ENCODE measurements around the gene CRABP2. TPM values are rescaled to one million over a fixed set of nuclear protein-coding genes. Genes with fewer than 3 reads are reported as not detected.

Gene CRABP2
- total RNA-seq, 1 donor from 2014 or later, result 110 TPM

DNA sequence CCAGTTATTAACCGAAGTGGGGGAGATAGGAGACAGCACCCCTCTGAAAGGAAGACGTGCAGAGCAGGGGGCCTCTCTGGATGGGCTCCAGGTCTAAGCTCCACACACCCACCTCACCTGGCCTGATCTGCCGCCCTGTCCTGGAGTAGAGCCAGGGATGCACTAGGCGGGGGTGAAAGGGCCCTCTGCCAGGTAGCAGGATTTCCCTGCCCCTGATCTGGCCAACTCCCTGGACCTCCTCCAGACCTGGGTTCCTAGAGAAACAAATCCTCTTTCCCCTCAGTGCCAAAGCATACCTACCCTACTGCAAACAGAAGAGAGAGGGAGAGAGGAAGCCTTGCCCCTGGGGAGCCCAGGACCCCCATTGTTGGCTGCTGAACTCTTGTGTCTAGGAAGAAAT, 2.0 kb downstream of the CRABP2 start:
- peaks cover 41% of the 10 kb centered on the region for H3K4me1 Mint-ChIP-seq
- Histone ChIP-seq H3F3A (ENCODE audit: low read depth) (peaks cover 50% of the 10 kb centered on the region), H3K4me2 (peak overlapping the region; percentile 96), H3K9ac (no peak overlapping the region), H2AFZ (replicated peaks) (no peak overlapping the region), H3K4me3 (peak overlapping the region; percentile 61), H3K36me3 (no peaks in the 10 kb centered on the region), H3K4me1 (peaks cover 42% of the 10 kb centered on the region), H3K79me2 (ENCODE audit: low read depth) (peaks cover 35% of the 10 kb centered on the region), H3K27me3 (peaks cover 16% of the 10 kb centered on the region), H3K9me3 (ENCODE audit: low read depth) (no peaks in the 10 kb centered on the region), H3K27ac (no peak overlapping the region), H4K20me1 (ENCODE audit: low read depth) (peaks cover 39% of the 10 kb centered on the region)
- H3K9me3 Mint-ChIP-seq, result peaks cover 4% of the 10 kb centered on the region
- TF ChIP-seq, protein P1, sequence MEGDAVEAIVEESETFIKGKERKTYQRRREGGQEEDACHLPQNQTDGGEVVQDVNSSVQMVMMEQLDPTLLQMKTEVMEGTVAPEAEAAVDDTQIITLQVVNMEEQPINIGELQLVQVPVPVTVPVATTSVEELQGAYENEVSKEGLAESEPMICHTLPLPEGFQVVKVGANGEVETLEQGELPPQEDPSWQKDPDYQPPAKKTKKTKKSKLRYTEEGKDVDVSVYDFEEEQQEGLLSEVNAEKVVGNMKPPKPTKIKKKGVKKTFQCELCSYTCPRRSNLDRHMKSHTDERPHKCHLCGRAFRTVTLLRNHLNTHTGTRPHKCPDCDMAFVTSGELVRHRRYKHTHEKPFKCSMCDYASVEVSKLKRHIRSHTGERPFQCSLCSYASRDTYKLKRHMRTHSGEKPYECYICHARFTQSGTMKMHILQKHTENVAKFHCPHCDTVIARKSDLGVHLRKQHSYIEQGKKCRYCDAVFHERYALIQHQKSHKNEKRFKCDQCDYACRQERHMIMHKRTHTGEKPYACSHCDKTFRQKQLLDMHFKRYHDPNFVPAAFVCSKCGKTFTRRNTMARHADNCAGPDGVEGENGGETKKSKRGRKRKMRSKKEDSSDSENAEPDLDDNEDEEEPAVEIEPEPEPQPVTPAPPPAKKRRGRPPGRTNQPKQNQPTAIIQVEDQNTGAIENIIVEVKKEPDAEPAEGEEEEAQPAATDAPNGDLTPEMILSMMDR (IDR thresholded peaks at IDR 0.05), result no peak
- TF ChIP-seq EZH2 (IDR thresholded peaks at IDR 0.05) (no peak), EZH2phosphoT487 (IDR thresholded peaks at IDR 0.05) (no peak)
- H3K4me3 Mint-ChIP-seq, result peak overlapping the region; percentile 87
- no peak overlapping the region for H3K27ac Mint-ChIP-seq
- H3K36me3 Mint-ChIP-seq, result peaks cover 15% of the 10 kb centered on the region
- DNase-seq (ENCODE audit: low spot score), result no peak
- peaks cover 10% of the 10 kb centered on the region for H3K27me3 Mint-ChIP-seq (ENCODE audit: insufficient read depth, low read depth)

DNA sequence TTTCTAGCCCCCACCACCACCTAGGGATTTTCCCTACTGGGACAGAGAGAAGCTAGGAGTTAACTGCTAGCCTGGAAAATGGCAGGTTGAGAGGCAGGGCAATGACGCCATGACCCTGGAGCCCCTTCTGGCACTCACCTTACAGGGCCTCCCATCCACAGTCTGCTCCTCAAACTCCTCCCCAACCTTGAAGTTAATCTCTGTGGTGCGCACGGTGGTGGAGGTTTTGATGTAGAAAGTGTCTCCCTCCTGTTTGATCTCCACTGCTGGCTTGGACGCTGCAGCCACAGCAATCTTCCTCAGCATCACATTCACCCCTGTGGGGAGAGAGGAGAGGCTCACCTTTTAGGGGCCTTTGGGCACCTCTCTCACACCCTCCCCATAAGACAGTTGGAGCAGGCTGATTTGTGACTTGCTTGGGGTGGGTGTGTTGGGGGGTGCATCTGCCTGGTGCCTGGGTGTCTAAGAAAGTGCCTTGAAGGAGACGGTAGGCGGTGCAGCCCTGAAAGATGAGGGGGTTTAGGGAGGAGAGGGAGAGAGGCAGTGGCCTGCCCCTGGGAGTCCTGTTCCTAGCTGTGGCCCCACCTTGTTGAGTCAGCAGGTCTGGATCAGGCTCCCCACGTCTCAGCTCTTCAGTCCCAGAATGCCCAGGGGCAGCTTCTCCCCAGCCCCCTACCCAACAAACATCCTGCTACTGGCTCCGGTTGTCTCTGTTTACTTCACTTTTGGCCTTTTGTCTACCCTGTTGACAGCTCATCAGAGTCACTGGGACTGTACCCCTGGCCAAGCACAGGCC, 4.4 kb downstream of the CRABP2 start:
- Mint-ChIP-seq H3K9me3 (peaks cover 4% of the 10 kb centered on the region), H3K27me3 (ENCODE audit: insufficient read depth, low read depth) (peaks cover 10% of the 10 kb centered on the region), H3K36me3 (peaks cover 24% of the 10 kb centered on the region), H3K4me3 (peak overlapping the region; percentile 33), H3K27ac (no peak overlapping the region), H3K4me1 (peaks cover 37% of the 10 kb centered on the region)
- H3K9me3 ChIP-seq (ENCODE audit: low read depth), result no peaks in the 10 kb centered on the region
- H3K4me1 ChIP-seq, result peaks cover 20% of the 10 kb centered on the region
- no peak overlapping the region for H3K4me3 ChIP-seq
- no peak overlapping the region for H3K4me2 ChIP-seq
- H2AFZ ChIP-seq (replicated peaks), result no peak overlapping the region
- peaks cover 35% of the 10 kb centered on the region for H3K79me2 ChIP-seq (ENCODE audit: low read depth)
- H3F3A ChIP-seq (ENCODE audit: low read depth), result peaks cover 34% of the 10 kb centered on the region
- H4K20me1 ChIP-seq (ENCODE audit: low read depth), result peaks cover 39% of the 10 kb centered on the region
- H3K27ac ChIP-seq, result no peak overlapping the region
- no peak overlapping the region for H3K9ac ChIP-seq
- H3K36me3 ChIP-seq, result no peaks in the 10 kb centered on the region
- no peak for TF ChIP-seq EZH2phosphoT487 (IDR thresholded peaks at IDR 0.05)
- TF ChIP-seq, protein P1 (IDR thresholded peaks at IDR 0.05), result no peak
- no peak for TF ChIP-seq EZH2 (IDR thresholded peaks at IDR 0.05)
- no peak for DNase-seq (ENCODE audit: low spot score)
- H3K27me3 ChIP-seq, result peaks cover 16% of the 10 kb centered on the region

DNA sequence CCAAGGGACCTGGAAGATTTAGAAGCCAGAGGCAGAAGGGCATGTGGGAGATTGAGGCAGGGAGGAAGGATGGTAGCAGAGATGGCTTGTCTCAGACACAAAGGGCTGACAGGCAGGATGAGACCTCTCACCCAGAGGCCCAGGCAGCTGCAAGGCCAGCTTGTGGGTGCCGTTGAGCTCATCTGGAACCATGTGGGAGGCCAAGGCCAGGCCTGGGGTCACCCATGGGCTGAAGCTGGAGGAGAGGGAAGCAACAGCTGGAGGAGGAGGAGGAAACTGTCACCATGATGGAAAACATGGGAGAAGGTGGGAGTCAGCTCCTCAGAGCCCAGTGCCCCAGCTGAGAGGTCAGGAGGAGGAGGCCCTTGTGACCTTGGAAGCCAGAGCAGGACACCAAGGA, 6.4 kb downstream of the CRABP2 start:
- Histone ChIP-seq H2AFZ (replicated peaks) (no peak overlapping the region), H3K27me3 (peaks cover 2% of the 10 kb centered on the region), H3K4me3 (no peak overlapping the region), H4K20me1 (ENCODE audit: low read depth) (peaks cover 33% of the 10 kb centered on the region), H3K27ac (no peak overlapping the region), H3K4me2 (no peak overlapping the region), H3K4me1 (peaks cover 23% of the 10 kb centered on the region), H3K36me3 (no peaks in the 10 kb centered on the region), H3K79me2 (ENCODE audit: low read depth) (peaks cover 23% of the 10 kb centered on the region), H3K9ac (no peak overlapping the region), H3F3A (ENCODE audit: low read depth) (peaks cover 28% of the 10 kb centered on the region), H3K9me3 (ENCODE audit: low read depth) (no peaks in the 10 kb centered on the region)
- DNase-seq (ENCODE audit: low spot score), result no peak
- Mint-ChIP-seq H3K9me3 (peaks cover 4% of the 10 kb centered on the region), H3K4me3 (no peak overlapping the region), H3K36me3 (peaks cover 24% of the 10 kb centered on the region), H3K4me1 (peaks cover 38% of the 10 kb centered on the region), H3K27ac (no peak overlapping the region), H3K27me3 (ENCODE audit: insufficient read depth, low read depth) (peaks cover 11% of the 10 kb centered on the region)
- no peak for TF ChIP-seq EZH2phosphoT487 (IDR thresholded peaks at IDR 0.05)
- TF ChIP-seq, protein P1 (IDR thresholded peaks at IDR 0.05), result no peak
